NB4 (cell line): ENCODE results near the gene CACNA1B.

Experiments
- DNase-seq: peaks from one replicate; pipeline ENCODE4 v3.0.0; 2010; ENCODE audit warnings: low read depth
- H3K4me3 ChIP-seq: one replicate; pipeline ENCODE4 v1.5.1; 2011; ENCODE audit warnings: mild to moderate bottlenecking, low read depth, low read length, moderate library complexity
- CTCF ChIP-seq: IDR thresholded peaks from one replicate; pipeline ENCODE4 v1.5.1; 2012; ENCODE audit warnings: low read depth, low read length
- MAX ChIP-seq: IDR thresholded peaks from 2 replicates; pipeline ENCODE4 v1.6.1; 2011; ENCODE audit warnings: low read depth, low read length
- MYC ChIP-seq: IDR thresholded peaks from 2 replicates; pipeline ENCODE4 v1.6.1; 2011; ENCODE audit warnings: low read depth, low read length
- POLR2A ChIP-seq: IDR thresholded peaks from 2 replicates; pipeline ENCODE4 v1.6.1; 2011; ENCODE audit warnings: mild to moderate bottlenecking; ENCODE audit not compliant: insufficient read length; ENCODE audit errors: extremely low read depth

Gene CACNA1B

GRCh38 chr9:137907776-137908175 is 30.2 kb downstream of the CACNA1B start:
- no peak overlapping the region for H3K4me3 ChIP-seq
- no peak for DNase-seq
- TF ChIP-seq POLR2A (no peak), CTCF (no peak), MYC (no peak), MAX (no peak)

- no peak for TF ChIP-seq MAX
- no peak for TF ChIP-seq CTCF
- TF ChIP-seq MYC, result no peak
- DNase-seq, result no peak
- H3K4me3 ChIP-seq, result no peak overlapping the region
Measured at GRCh38 chr9:137912671-137913070, 35.1 kb downstream of the CACNA1B start.

DNA sequence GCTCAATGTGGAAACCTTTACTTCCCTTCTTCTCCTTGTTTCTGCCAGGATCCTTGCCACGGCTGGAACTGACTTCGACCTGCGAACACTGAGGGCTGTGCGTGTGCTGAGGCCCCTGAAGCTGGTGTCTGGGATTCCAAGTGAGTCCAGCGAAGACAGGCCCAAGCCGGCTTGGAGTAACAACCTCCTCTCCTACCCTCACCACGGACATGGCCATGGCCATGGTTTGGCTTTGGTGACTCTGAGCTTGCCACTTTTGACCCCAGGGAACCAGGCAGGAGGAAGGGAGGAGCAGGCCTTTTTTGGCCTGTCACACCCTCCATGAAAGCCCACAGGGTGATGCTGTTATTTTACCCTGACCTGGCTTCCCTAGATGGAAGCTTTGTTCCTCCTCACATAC is 35.5 kb downstream of the CACNA1B start:
- no peak overlapping the region for H3K4me3 ChIP-seq
- DNase-seq, result no peak
- TF ChIP-seq POLR2A (no peak), CTCF (no peak), MYC (no peak), MAX (no peak)

- H3K4me3 ChIP-seq, result no peak overlapping the region
- no peak for DNase-seq
- no peak for TF ChIP-seq MYC
- no peak for TF ChIP-seq CTCF
- no peak for TF ChIP-seq MAX
- TF ChIP-seq POLR2A, result no peak
Measured at GRCh38 chr9:137913771-137914767, 36.5 kb downstream of the CACNA1B start.

DNA sequence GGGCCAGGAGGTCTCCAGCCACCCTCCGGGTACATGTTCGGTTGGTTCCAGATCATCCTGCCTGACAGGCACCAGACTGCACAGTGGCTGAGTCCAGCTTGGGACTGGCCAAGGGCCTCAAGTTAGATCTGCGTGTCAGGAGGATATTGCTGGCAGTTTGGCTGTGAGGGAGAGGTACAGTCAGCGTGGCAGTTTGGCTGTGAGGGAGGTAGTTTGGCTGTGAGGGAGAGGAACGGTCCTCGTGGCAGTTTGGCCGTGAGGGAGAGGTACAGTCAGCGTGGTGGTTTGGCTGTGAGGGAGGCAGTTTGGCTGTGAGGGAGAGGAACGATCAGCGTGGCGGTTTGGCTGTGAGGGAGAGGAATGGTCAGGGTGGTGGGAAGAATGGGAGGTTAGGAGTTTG is 39.0 kb downstream of the CACNA1B start:
- DNase-seq, result no peak
- no peak for TF ChIP-seq MAX
- TF ChIP-seq CTCF, result no peak
- no peak for TF ChIP-seq MYC
- TF ChIP-seq POLR2A, result no peak
- no peak overlapping the region for H3K4me3 ChIP-seq
